Measurements from ENCODE around the gene KCNV2. TPM values are rescaled to one million over a fixed set of nuclear protein-coding genes. Genes with fewer than 3 reads are reported as not detected.

Gene KCNV2
- total RNA-seq, 1 donor from 2014 or later = not detected

GRCh38 chr9:2677915-2678889 is 39.1 kb upstream of the KCNV2 start:
- Mint-ChIP-seq H3K27ac (ENCODE audit: unreplicated experiment) (no peak overlapping the region), H3K9me3 (ENCODE audit: unreplicated experiment) (no peaks in the 10 kb centered on the region)

GRCh38 chr9:2679011-2679410 is 38.3 kb upstream of the KCNV2 start:
- no peak for TF ChIP-seq CTCF (IDR thresholded peaks at IDR 0.05; ENCODE audit: partially characterized antibody, unreplicated experiment)
- H3K4me3 Mint-ChIP-seq (ENCODE audit: unreplicated experiment) = no peak overlapping the region
- no peak for DNase-seq
- H3K27ac Mint-ChIP-seq (ENCODE audit: unreplicated experiment) = no peak overlapping the region
- H3K4me1 Mint-ChIP-seq (ENCODE audit: low read depth, unreplicated experiment) = no peaks in the 10 kb centered on the region
- H3K9me3 Mint-ChIP-seq (ENCODE audit: unreplicated experiment) = no peaks in the 10 kb centered on the region
- H3K36me3 Mint-ChIP-seq (ENCODE audit: unreplicated experiment) = no peaks in the 10 kb centered on the region
- no peaks in the 10 kb centered on the region for H3K27me3 Mint-ChIP-seq (ENCODE audit: unreplicated experiment)

More at GRCh38 chr9:2677915-2678889, 39.1 kb upstream of the KCNV2 start:
- Mint-ChIP-seq H3K27me3 (ENCODE audit: unreplicated experiment) (no peaks in the 10 kb centered on the region), H3K36me3 (ENCODE audit: unreplicated experiment) (no peaks in the 10 kb centered on the region), H3K4me1 (ENCODE audit: low read depth, unreplicated experiment) (no peaks in the 10 kb centered on the region), H3K4me3 (ENCODE audit: unreplicated experiment) (no peak overlapping the region)
- no peak for TF ChIP-seq CTCF (IDR thresholded peaks at IDR 0.05; ENCODE audit: partially characterized antibody, unreplicated experiment)
- no peak for DNase-seq

- no peak overlapping the region for H3K27ac Mint-ChIP-seq (ENCODE audit: unreplicated experiment)
- H3K36me3 Mint-ChIP-seq (ENCODE audit: unreplicated experiment) = no peaks in the 10 kb centered on the region
- H3K9me3 Mint-ChIP-seq (ENCODE audit: unreplicated experiment) = no peaks in the 10 kb centered on the region
- no peaks in the 10 kb centered on the region for H3K4me1 Mint-ChIP-seq (ENCODE audit: low read depth, unreplicated experiment)
- H3K27me3 Mint-ChIP-seq (ENCODE audit: unreplicated experiment) = no peaks in the 10 kb centered on the region
- TF ChIP-seq CTCF (IDR thresholded peaks at IDR 0.05; ENCODE audit: partially characterized antibody, unreplicated experiment) = no peak
- no peak overlapping the region for H3K4me3 Mint-ChIP-seq (ENCODE audit: unreplicated experiment)
- no peak for DNase-seq
Measured at GRCh38 chr9:2681981-2682380, 35.3 kb upstream of the KCNV2 start.

- Mint-ChIP-seq H3K4me1 (ENCODE audit: low read depth, unreplicated experiment) (no peaks in the 10 kb centered on the region), H3K36me3 (ENCODE audit: unreplicated experiment) (no peaks in the 10 kb centered on the region), H3K27me3 (ENCODE audit: unreplicated experiment) (no peaks in the 10 kb centered on the region), H3K9me3 (ENCODE audit: unreplicated experiment) (peaks cover 2% of the 10 kb centered on the region), H3K4me3 (ENCODE audit: unreplicated experiment) (no peak overlapping the region), H3K27ac (ENCODE audit: unreplicated experiment) (no peak overlapping the region)
- TF ChIP-seq CTCF (IDR thresholded peaks at IDR 0.05; ENCODE audit: partially characterized antibody, unreplicated experiment) = no peak
- DNase-seq = no peak
Measured at GRCh38 chr9:2686911-2687310, 30.4 kb upstream of the KCNV2 start.

GRCh38 chr9:2688636-2689035 is 28.7 kb upstream of the KCNV2 start:
- Mint-ChIP-seq H3K4me3 (ENCODE audit: unreplicated experiment) (no peak overlapping the region), H3K9me3 (ENCODE audit: unreplicated experiment) (peaks cover 2% of the 10 kb centered on the region), H3K36me3 (ENCODE audit: unreplicated experiment) (no peaks in the 10 kb centered on the region), H3K4me1 (ENCODE audit: low read depth, unreplicated experiment) (no peaks in the 10 kb centered on the region), H3K27ac (ENCODE audit: unreplicated experiment) (no peak overlapping the region), H3K27me3 (ENCODE audit: unreplicated experiment) (no peaks in the 10 kb centered on the region)
- no peak for TF ChIP-seq CTCF (IDR thresholded peaks at IDR 0.05; ENCODE audit: partially characterized antibody, unreplicated experiment)
- no peak for DNase-seq

Data from glutamatergic neuron (in vitro differentiated cells).